Spleen (tissue), 11 donors: ENCODE results near the gene NBAS. TPM values are rescaled to one million over a fixed set of nuclear protein-coding genes. Genes with fewer than 3 reads are reported as not detected.
"Not testable (repeated sequence)": the region's sequence is repeated elsewhere in the genome, so short reads cannot be mapped to it uniquely, and the experiment has no call there.

Experiments
- DNase-seq: peaks from one replicate; pipeline ENCODE4 v3.0.0-alpha.2; 2020
- H3K27ac ChIP-seq, 8 donors: fragments of 200-600 bp; sonication (generic) in 7 of 8; 1 replicate in 4 of 8; 2 replicates in 4 of 8; pipeline versions ENCODE4 v1.5.0 to v1.8.0; 2016 to 2021; ENCODE audit warnings: inconsistent platforms in 4 of 8, mild to moderate bottlenecking in 4 of 8, moderate library complexity in 1 of 8
- H3K27me3 ChIP-seq, 7 donors: fragments of 200-600 bp; sonication (generic) in 6 of 7; replicated peaks in 1 of 7; 1 replicate in 4 of 7; 2 replicates in 3 of 7; pipeline versions ENCODE4 v1.5.0 to v1.8.0; 2016 to 2021; ENCODE audit warnings: inconsistent platforms in 3 of 7, mild to moderate bottlenecking in 1 of 7
- H3K36me3 ChIP-seq, 6 donors: fragments of 200-600 bp; sonication (generic) in 5 of 6; 1 replicate in 4 of 6; 2 replicates in 2 of 6; pipeline versions ENCODE4 v1.5.0 to v1.8.0; 2016 to 2021; ENCODE audit warnings: inconsistent platforms in 2 of 6
- H3K4me1 ChIP-seq, 6 donors: fragments of 200-600 bp; sonication (generic) in 5 of 6; 1 replicate in 3 of 6; 2 replicates in 3 of 6; pipeline versions ENCODE4 v1.5.0 to v1.8.0; 2016 to 2021; ENCODE audit warnings: inconsistent platforms in 3 of 6
- H3K4me3 ChIP-seq, 8 donors: fragments of 200-600 bp; sonication (generic) in 7 of 8; 1 replicate in 4 of 8; 2 replicates in 4 of 8; pipeline versions ENCODE4 v1.5.0 to v1.8.0; 2016 to 2021; ENCODE audit warnings: inconsistent platforms in 4 of 8, mild to moderate bottlenecking in 4 of 8, moderate library complexity in 2 of 8
- H3K9me3 ChIP-seq, 8 donors: fragments of 200-600 bp; sonication (generic) in 7 of 8; 1 replicate in 4 of 8; 2 replicates in 4 of 8; pipeline versions ENCODE4 v1.5.0 to v1.8.0; 2016 to 2021; ENCODE audit warnings: inconsistent platforms in 4 of 8
- CTCF ChIP-seq, 11 experiments: fragments of 200-600 bp in 7 of 11; fragments of 450-650 bp in 4 of 11; sonication (generic) in 4 of 11; IDR thresholded peaks in 8 of 11; conservative IDR thresholded peaks in 3 of 11; 1 replicate in 7 of 11; 2 replicates in 4 of 11; pipeline versions ENCODE4 v1.4.0 to v1.8.0; 2016 to 2021; ENCODE audit warnings: antibody characterized with exemption in 11 of 11, inconsistent platforms in 4 of 11, mild to moderate bottlenecking in 1 of 11
- POLR2A ChIP-seq, 3 donors: fragments of 450-650 bp; IDR thresholded peaks; one replicate each; pipeline ENCODE4 v1.5.1; 2017; ENCODE audit warnings: antibody characterized with exemption in 3 of 3, mild to moderate bottlenecking in 1 of 3
- POLR2AphosphoS5 ChIP-seq, 3 donors: sonication (generic); formaldehyde crosslinking; IDR thresholded peaks; one replicate each; pipeline ENCODE4 v1.5.1; 2017; ENCODE audit warnings: antibody characterized with exemption in 3 of 3
- WGBS, 5 donors: extraction: QIAGEN DNeasy Blood & Tissue Kit in 3 of 5; methylation state at CpG; one replicate each; pipeline versions ENCODE4 v1.1.5 to v1.1.7; 2013 to 2018; 5-methylcytosine and 5-hydroxymethylcytosine counted together
- intact Hi-C: fragments of 100-400 bp; cut with DNase I; formaldehyde crosslinking; loops from one replicate; pipeline ENCODE4 v1.15.0; 2023; ENCODE audit warnings: low total_unique reads
- polyA plus RNA-seq, 3 donors: library from polyadenylated mRNA; stranded (reverse); fragments of 200-250 nt; gene quantifications; one replicate each; pipeline ENCODE4 v1.2.1, GENCODE V29; 2013
- total RNA-seq, 7 donors: library from RNA; depleted of rRNA in 3 of 7; stranded (reverse); fragments of >200 nt in 3 of 7; fragmentation: NEBNext Ultra II Directional in 4 of 7; extraction: Animal tissue kit (Norgen Biotek cat#: 25700) in 4 of 7; gene quantifications; one replicate each; pipeline versions ENCODE4 v1.1.0 to v1.2.1, GENCODE V29; 2016 to 2021
- donor health status: healthy with polysubstance abuse.
- donor health status: DM: no; HTN: no; CAD: no; lungs with moderate emphysema.
- donor health status: DM: no; HTN: no; CAD: no.
- donor health status: Bipolar disorder and iron deficiency.
- donor health status: healthy.
- donor health status: DM: no; HTN: no; CAD: no.
- donor health status: DM: yes; HTN: yes; CAD: no.

NBAS gene
- total and polyA plus RNA-seq, 10 donors: 21.1 to 49.0 (median 40.9) TPM

DNA sequence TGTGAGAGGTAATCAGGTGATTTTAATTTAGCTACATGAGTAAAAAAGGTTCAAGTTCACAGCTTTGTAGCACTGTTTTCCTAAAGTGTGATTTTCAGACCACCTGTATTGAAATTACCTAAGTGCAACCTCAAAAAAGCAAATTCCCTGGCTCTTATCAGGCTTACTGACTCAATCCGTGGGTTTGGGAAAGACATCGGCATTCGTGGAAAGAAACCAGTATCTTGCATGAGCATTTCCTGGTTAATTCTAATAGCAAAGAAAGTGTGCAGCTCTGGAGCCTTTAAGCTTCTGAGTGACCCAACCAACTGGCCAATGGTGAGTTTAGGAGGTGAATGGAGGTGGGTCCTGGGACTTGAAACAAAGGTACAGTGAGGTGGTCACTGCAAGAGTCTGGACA is 300.9 kb downstream of the NBAS start:
- TF ChIP-seq POLR2AphosphoS5 (IDR thresholded peaks at IDR 0.05) (no peak), POLR2A (IDR thresholded peaks at IDR 0.05) (no peak), CTCF (IDR thresholded peaks at IDR 0.05 in 8 of 11, conservative IDR thresholded peaks at IDR 0.05 in 3 of 11) (no peak)
- 92 to 97% (median 96%) methylated on average over 3 of the region's 3 CpGs for WGBS, 5 donors

DNA sequence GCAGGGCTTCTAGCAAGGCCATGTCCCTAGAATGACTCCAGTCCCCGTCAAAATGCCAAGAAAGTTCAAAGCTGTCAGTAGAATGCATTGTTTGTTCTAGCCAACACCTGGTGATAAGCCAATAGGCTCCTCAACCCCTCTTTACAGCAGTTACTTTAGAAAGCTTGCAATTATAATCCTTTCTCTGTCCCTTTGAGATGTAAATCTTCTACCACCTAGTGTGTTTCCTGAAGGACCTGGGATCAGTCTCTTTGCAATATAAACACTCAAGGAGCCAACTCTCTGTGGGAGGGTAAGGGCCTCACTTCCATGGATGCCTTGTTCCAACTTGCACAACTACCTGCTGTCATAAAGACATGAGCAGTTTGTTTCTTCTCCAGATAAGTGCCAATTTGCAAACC is 301.8 kb downstream of the NBAS start:
- Histone ChIP-seq H3K27ac (no peak overlapping the region), H3K4me1 (no peaks in the 10 kb centered on the region), H3K27me3 (no peaks in the 10 kb centered on the region), H3K9me3 (peaks cover 0 to 31% (median 22%) of the 10 kb centered on the region in 8 donors), H3K4me3 (no peak overlapping the region), H3K36me3 (peaks cover 0 to 56% (median 2%) of the 10 kb centered on the region in 6 donors)
- intact Hi-C loops: no loop called here
- TF ChIP-seq POLR2AphosphoS5 (IDR thresholded peaks at IDR 0.05) (no peak), POLR2A (IDR thresholded peaks at IDR 0.05) (no peak), CTCF (IDR thresholded peaks at IDR 0.05 in 8 of 11, conservative IDR thresholded peaks at IDR 0.05 in 3 of 11) (no peak)
- DNase-seq: no peak
- 88 to 96% (median 92%) methylated on average over 1 of the region's 1 CpG for WGBS, 5 donors

More for the DNA sequence above, 300.9 kb downstream of the NBAS start:
- Histone ChIP-seq H3K4me1 (no peaks in the 10 kb centered on the region), H3K27ac (no peak overlapping the region), H3K4me3 (no peak overlapping the region), H3K27me3 (no peaks in the 10 kb centered on the region), H3K36me3 (peaks cover 0 to 65% (median 7%) of the 10 kb centered on the region in 6 donors), H3K9me3 (peaks cover 0 to 31% (median 22%) of the 10 kb centered on the region in 8 donors)
- intact Hi-C loops: no loop called here
- no peak for DNase-seq

DNA sequence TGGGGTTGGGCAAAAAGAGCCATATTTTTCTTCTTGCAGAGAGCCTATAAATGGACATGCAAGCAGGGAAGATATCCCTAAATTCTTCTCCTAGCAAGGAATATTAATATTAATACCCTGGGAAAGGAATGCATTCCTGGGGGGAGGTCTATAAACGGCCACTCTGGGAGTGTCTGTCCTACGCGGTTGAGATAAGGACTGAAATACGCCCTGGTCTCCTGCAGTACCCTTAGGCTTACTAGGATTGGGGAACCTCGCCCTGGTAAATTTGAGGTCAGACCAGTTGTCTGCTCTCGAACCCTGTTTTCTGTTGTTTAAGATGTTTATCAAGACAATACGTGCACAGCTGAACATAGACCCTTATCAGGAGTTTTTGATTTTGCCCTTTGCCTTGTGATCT is 302.7 kb downstream of the NBAS start:
- intact Hi-C loops, H3K27me3 ChIP-seq, DNase-seq, H3K4me1 ChIP-seq, H3K4me3 ChIP-seq, H3K27ac ChIP-seq: not testable (repeated sequence)
- H3K9me3 ChIP-seq: peaks cover 0 to 31% (median 22%) of the 10 kb centered on the region in 8 donors
- 97 to 98% (median 97%) methylated on average over 7 of the region's 7 CpGs for WGBS, 5 donors
- H3K36me3 ChIP-seq: peaks cover 0 to 49% (median 2%) of the 10 kb centered on the region in 6 donors

GRCh38 chr2:15253835-15254286 is 307.3 kb downstream of the NBAS start:
- WGBS, 5 donors: 72 to 94% (median 86%) methylated on average over 3 of the region's 3 CpGs
- DNase-seq: no peak
- peaks cover 0 to 30% (median 2%) of the 10 kb centered on the region in 6 donors for H3K36me3 ChIP-seq
- no peak overlapping the region for H3K27ac ChIP-seq
- intact Hi-C loops: no loop called here
- no peaks in the 10 kb centered on the region for H3K4me1 ChIP-seq
- peaks cover 0 to 41% (median 26%) of the 10 kb centered on the region in 8 donors for H3K9me3 ChIP-seq
- H3K27me3 ChIP-seq: no peaks in the 10 kb centered on the region
- no peak for TF ChIP-seq POLR2AphosphoS5 (IDR thresholded peaks at IDR 0.05)
- TF ChIP-seq POLR2A (IDR thresholded peaks at IDR 0.05): no peak
- H3K4me3 ChIP-seq: no peak overlapping the region

- Histone ChIP-seq H3K36me3 (peaks cover 0 to 27% (median 2%) of the 10 kb centered on the region in 6 donors), H3K27ac (no peak overlapping the region), H3K27me3 (no peaks in the 10 kb centered on the region), H3K4me3 (no peak overlapping the region), H3K4me1 (no peaks in the 10 kb centered on the region), H3K9me3 (peaks cover 0 to 35% (median 20%) of the 10 kb centered on the region in 8 donors)
- TF ChIP-seq POLR2AphosphoS5 (IDR thresholded peaks at IDR 0.05) (no peak), POLR2A (IDR thresholded peaks at IDR 0.05) (no peak), CTCF (IDR thresholded peaks at IDR 0.05 in 8 of 11, conservative IDR thresholded peaks at IDR 0.05 in 3 of 11) (no peak)
- intact Hi-C loops: no loop called here
- WGBS, 5 donors: 96 to 100% (median 99%) methylated on average over 2 of the region's 2 CpGs
- DNase-seq: no peak
Observed at GRCh38 chr2:15253247-15253646, 307.9 kb downstream of the NBAS start.
